Bronchial epithelial cell (primary cell): ENCODE measurements around the gene CYP4F2. TPM values are rescaled to one million over a fixed set of nuclear protein-coding genes. Genes with fewer than 3 reads are reported as not detected.
"Not testable (repeated sequence)": the region's sequence is repeated elsewhere in the genome, so short reads cannot be mapped to it uniquely, and the experiment has no call there.

Source experiments
- DNase-seq: peaks from one replicate; pipeline ENCODE4 v3.0.0-alpha.2; 2010; ENCODE audit warnings: low read depth
- FAIRE-seq: peaks from 2 replicates; lab custom pipeline; 2011; peaks lifted over from hg19 to GRCh38; lab: Jason Lieb, UNC
- H3K27me3 ChIP-seq: 2 replicates; pipeline ENCODE4 v1.5.1; 2011; ENCODE audit warnings: low read length; ENCODE audit not compliant: control insufficient read depth, insufficient read depth
- H3K36me3 ChIP-seq: 2 replicates; pipeline ENCODE4 v1.5.1; 2011; ENCODE audit warnings: low read length; ENCODE audit not compliant: control insufficient read depth, insufficient read depth
- H3K4me3 ChIP-seq: 2 replicates; pipeline ENCODE4 v1.5.1; 2011; ENCODE audit warnings: mild to moderate bottlenecking, low read depth, low read length, control low read depth
- total RNA-seq: library from RNA; depleted of rRNA; stranded (reverse); fragments of >200 nt; gene quantifications from 2 replicates; pipeline ENCODE4 v1.2.1, GENCODE V29; 2014
- TF ChIP-seq, protein P1 (sequence below): IDR thresholded peaks from 2 replicates; pipeline ENCODE4 v1.5.1; 2011; ENCODE audit warnings: mild to moderate bottlenecking, moderate library complexity, low read length, control low read depth, inconsistent platforms; ENCODE audit not compliant: insufficient read depth, severe bottlenecking

CYP4F2 gene
- total RNA-seq, 1 donor from 2014 or later: under 0.01 TPM

DNA sequence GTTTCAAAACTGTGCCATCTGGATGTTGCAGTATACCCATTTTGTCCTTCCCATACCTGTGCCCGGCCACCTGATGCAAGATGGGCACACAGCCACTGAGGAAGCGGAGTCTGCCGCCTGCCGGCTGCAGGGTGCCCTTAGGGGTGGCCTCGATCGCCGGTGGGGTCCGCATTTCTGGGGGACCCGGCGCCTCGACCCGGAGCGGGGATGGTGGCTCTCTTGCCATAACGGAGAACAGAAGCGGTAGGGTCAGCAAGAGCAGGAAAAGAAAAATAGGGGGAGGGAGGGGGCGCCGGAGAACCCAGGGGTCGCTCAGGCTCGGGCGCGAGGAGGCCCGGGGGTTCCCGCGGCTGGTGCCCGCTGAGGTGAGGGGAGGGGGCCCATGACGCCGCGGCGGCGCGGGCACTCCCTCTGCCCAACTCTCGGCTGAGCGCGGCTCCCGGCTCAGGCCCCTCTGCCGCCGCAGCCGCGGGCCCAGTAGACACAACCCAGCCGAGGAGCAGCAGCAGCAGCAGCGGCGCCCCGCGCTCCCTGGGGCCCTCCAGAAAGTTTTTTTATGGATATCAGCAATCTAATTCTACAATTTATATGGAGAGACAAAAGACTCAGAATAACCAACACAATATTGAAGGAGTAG lies 13.8 kb upstream of the CYP4F2 start:
- H3K27me3 ChIP-seq: no peaks in the 10 kb centered on the region
- DNase-seq (no peak), FAIRE-seq (no peak)
- H3K36me3 ChIP-seq: no peaks in the 10 kb centered on the region
- peak overlapping the region; percentile 4 for H3K4me3 ChIP-seq
- TF ChIP-seq, protein P1, sequence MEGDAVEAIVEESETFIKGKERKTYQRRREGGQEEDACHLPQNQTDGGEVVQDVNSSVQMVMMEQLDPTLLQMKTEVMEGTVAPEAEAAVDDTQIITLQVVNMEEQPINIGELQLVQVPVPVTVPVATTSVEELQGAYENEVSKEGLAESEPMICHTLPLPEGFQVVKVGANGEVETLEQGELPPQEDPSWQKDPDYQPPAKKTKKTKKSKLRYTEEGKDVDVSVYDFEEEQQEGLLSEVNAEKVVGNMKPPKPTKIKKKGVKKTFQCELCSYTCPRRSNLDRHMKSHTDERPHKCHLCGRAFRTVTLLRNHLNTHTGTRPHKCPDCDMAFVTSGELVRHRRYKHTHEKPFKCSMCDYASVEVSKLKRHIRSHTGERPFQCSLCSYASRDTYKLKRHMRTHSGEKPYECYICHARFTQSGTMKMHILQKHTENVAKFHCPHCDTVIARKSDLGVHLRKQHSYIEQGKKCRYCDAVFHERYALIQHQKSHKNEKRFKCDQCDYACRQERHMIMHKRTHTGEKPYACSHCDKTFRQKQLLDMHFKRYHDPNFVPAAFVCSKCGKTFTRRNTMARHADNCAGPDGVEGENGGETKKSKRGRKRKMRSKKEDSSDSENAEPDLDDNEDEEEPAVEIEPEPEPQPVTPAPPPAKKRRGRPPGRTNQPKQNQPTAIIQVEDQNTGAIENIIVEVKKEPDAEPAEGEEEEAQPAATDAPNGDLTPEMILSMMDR: peak; percentile 21

DNA sequence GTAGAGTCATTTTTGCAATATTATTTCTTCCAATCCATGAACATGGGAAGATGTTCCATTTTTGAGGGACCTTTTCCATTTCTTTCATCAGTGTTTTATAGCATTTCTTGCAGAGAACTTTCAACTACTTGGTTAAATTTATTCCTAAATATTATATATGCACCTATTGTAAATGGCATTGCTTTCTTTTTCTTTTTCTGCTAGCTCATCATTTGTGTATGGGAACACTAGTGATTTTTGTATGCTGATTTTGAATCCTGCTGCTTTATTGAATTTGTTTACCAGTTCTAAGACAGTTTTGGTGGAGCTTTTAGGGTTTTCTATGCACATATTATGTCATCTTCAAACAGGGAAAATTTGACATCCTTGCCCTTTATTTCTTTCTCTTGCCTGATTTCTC lies 7.2 kb upstream of the CYP4F2 start:
- TF ChIP-seq, protein P1: no peak
- FAIRE-seq (no peak), DNase-seq (no peak)
- H3K4me3 ChIP-seq: no peak overlapping the region
- H3K27me3 ChIP-seq: no peaks in the 10 kb centered on the region
- H3K36me3 ChIP-seq: no peaks in the 10 kb centered on the region

DNA sequence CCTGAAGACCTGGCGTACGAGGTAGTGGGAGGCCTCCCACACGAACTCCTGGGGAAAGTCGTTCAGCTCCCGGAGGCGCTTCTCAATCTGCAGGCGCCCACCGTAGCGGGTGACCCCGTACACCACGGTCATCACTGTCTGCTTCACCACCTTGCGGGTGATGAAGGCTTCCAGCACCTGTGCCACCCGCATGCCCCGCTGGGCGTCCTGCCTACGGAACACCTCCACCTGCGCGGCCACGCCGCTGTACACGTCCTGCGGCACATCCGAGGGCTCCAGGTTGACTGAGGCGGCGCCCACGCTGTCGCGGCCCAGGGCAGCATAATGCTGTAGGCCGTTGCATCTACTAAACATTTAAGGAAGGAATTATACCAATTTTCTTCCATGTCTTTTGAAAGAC lies 5.0 kb upstream of the CYP4F2 start:
- not testable (repeated sequence) for H3K27me3 ChIP-seq, H3K4me3 ChIP-seq, DNase-seq, FAIRE-seq, H3K36me3 ChIP-seq

DNA sequence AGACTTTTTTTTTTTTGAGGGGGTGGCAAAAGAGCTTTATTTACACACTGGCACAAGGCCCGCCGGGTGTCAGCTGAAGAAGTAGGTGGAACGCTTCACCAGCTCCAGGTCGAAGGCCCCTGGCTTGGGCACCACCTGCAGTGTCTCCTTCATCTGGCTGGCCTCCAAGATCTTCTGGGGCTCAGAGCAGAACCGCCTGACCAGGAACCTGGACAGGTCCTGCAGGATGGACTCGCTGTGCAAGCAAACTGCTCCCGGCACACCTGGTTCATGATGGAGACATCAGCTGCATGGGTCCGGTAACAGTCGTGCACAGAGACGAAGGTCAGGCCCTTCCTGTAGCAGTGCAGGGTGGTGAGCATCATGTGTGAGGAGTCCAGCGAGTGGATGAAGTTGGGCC lies 4.4 kb upstream of the CYP4F2 start:
- Histone ChIP-seq H3K4me3 (no peak overlapping the region), H3K36me3 (no peaks in the 10 kb centered on the region), H3K27me3 (no peaks in the 10 kb centered on the region)
- TF ChIP-seq, protein P1: no peak
- DNase-seq (no peak), FAIRE-seq (peak; percentile 18)

DNA sequence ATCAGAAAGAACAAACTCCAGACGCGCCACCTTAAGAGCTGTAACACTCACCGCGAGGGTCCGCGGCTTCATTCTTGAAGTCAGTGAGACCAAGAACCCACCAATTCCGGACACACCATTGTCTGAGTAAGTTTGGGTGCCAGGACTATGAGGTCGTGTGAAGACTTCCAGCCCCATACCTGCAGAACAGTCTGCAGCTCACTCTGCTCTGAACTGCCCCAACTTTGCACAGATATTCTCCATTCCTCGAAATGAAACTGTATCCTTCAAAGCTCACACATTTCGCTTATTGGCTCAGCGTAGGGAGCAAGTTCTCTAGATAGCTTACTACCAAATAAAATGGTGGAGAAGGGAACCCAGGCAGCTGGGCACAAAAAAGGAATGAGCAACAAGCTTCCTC lies 2.6 kb upstream of the CYP4F2 start:
- no peaks in the 10 kb centered on the region for H3K27me3 ChIP-seq
- no peak overlapping the region for H3K4me3 ChIP-seq
- DNase-seq (no peak), FAIRE-seq (no peak)
- TF ChIP-seq, protein P1: no peak
- H3K36me3 ChIP-seq: no peaks in the 10 kb centered on the region

DNA sequence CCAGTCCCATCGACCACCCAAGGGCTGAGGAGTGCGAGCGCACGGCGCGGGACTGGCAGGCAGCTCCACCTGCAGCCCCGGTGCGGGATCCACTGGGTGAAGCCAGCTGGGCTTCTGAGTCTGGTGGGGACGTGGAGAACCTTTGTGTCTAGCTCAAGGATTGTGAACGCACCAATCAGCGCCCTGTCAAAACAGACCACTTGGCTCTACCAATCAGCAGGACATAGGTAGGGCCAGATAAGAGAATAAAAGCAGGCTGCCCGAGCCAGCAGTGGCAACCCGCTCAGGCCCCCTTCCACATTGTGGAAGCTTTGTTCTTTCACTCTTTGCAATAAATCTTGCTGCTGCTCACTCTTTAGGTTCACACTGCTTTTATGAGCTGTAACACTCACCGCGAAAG lies 2.2 kb upstream of the CYP4F2 start:
- H3K27me3 ChIP-seq, DNase-seq, H3K4me3 ChIP-seq, FAIRE-seq, H3K36me3 ChIP-seq: not testable (repeated sequence)

DNA sequence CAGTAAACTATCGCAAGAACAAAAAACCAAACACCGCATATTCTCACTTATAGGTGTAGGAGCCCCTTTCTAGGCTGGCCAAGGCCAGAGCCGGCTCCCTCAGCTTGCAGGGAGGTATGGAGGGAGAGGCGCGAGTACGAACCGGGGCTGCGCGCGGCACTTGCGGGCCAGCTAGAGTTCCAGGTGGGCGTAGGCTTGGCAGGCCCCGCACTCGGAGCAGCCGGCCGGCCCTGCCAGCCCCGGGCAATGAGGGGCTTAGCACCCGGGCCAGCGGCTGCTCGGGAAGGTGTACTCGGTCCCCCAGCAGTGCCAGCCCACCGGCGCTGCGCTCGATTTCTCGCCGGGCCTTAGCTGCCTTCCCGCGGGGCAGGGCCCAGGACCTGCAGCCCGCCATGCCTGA lies 1.7 kb upstream of the CYP4F2 start:
- not testable (repeated sequence) for DNase-seq, FAIRE-seq, H3K4me3 ChIP-seq, H3K36me3 ChIP-seq, H3K27me3 ChIP-seq
